ENCODE results near the gene USP24.
"Not testable (repeated sequence)": the region's sequence is repeated elsewhere in the genome, so short reads cannot be mapped to it uniquely, and the experiment has no call there.

The USP24 gene

GRCh38 chr1:55231745-55232144 is 16.6 kb upstream of the USP24 start:
- no peak for DNase-seq

- DNase-seq = no peak
Measured at GRCh38 chr1:55230659-55231058, 15.5 kb upstream of the USP24 start.

- DNase-seq = not testable (repeated sequence)
Measured at GRCh38 chr1:55229726-55230125, 14.6 kb upstream of the USP24 start.

GRCh38 chr1:55225228-55225627 is 10.1 kb upstream of the USP24 start:
- no peak for DNase-seq

GRCh38 chr1:55224729-55225128 is 9.6 kb upstream of the USP24 start:
- DNase-seq = no peak

GRCh38 chr1:55222152-55222551 is 7.0 kb upstream of the USP24 start:
- no peak for DNase-seq

- DNase-seq = no peak
Measured at GRCh38 chr1:55217226-55217986, 2.2 kb upstream of the USP24 start.

GRCh38 chr1:55216096-55216495 is 932 bp upstream of the USP24 start:
- DNase-seq = no peak

- DNase-seq = peak in 1 of 2 experiments; percentile 54
Measured at GRCh38 chr1:55214934-55215193, 300 bp downstream of the USP24 start.

- peak; percentile 59 to 64 for DNase-seq
Measured at GRCh38 chr1:55214212-55214933, 791 bp downstream of the USP24 start.

- DNase-seq = peak; percentile 37 to 50
Measured at GRCh38 chr1:55213885-55214211, 1.3 kb downstream of the USP24 start.

GRCh38 chr1:55213151-55213884 is 1.8 kb downstream of the USP24 start:
- no peak for DNase-seq

- DNase-seq = peak in 1 of 2 experiments; percentile 37
Measured at GRCh38 chr1:55212349-55213150, 2.6 kb downstream of the USP24 start.

GRCh38 chr1:55211863-55212262 is 3.3 kb downstream of the USP24 start:
- no peak for DNase-seq

- DNase-seq = no peak
Measured at GRCh38 chr1:55210990-55211801, 4.0 kb downstream of the USP24 start.

GRCh38 chr1:55209247-55209646 is 5.9 kb downstream of the USP24 start:
- DNase-seq = no peak

- DNase-seq = no peak
Measured at GRCh38 chr1:55206210-55206609, 9.0 kb downstream of the USP24 start.

GRCh38 chr1:55204997-55205396 is 10.2 kb downstream of the USP24 start:
- no peak for DNase-seq

GRCh38 chr1:55203064-55203463 is 12.1 kb downstream of the USP24 start:
- DNase-seq = no peak

- DNase-seq = no peak
Measured at GRCh38 chr1:55200667-55201066, 14.5 kb downstream of the USP24 start.

GRCh38 chr1:55199735-55200134 is 15.4 kb downstream of the USP24 start:
- not testable (repeated sequence) for DNase-seq

GRCh38 chr1:55198044-55198443 is 17.1 kb downstream of the USP24 start:
- no peak for DNase-seq

Data from activated T-cell treated with anti-CD3 and anti-CD28 coated beads, Interleukin-2, amount 50 U/mL, for 48 hours (primary cell).